HepG2 (cell line): ENCODE results near the gene MINDY1. TPM values are rescaled to one million over a fixed set of nuclear protein-coding genes. Genes with fewer than 3 reads are reported as not detected.

ENCODE experiments used
- CCDC6 ChIP-seq: sonication (generic); formaldehyde crosslinking; IDR thresholded peaks from 2 replicates; pipeline ENCODE4 v1.8.1; 2022; ENCODE audit warnings: mild to moderate bottlenecking, missing genetic modification reagents, moderate library complexity
- ZIK1 ChIP-seq: sonication (generic); formaldehyde crosslinking; IDR thresholded peaks from 2 replicates; pipeline ENCODE4 v1.5.0; 2020; ENCODE audit warnings: mild to moderate bottlenecking, low read depth, missing genetic modification reagents, borderline replicate concordance
- ZNF589 ChIP-seq: sonication (generic); formaldehyde crosslinking; conservative IDR thresholded peaks from 2 replicates; pipeline ENCODE4 v1.8.0; 2022; ENCODE audit warnings: mild to moderate bottlenecking, moderate library complexity, missing genetic modification reagents
- ZNF768 ChIP-seq: sonication (generic); formaldehyde crosslinking; IDR thresholded peaks from 2 replicates; pipeline ENCODE4 v1.4.0; 2020; ENCODE audit warnings: missing genetic modification reagents
- ZNF883 ChIP-seq: sonication (generic); formaldehyde crosslinking; IDR thresholded peaks from 2 replicates; pipeline ENCODE4 v1.5.1; 2020; ENCODE audit warnings: mild to moderate bottlenecking, missing genetic modification reagents; ENCODE audit errors: not compliant biosample characterization
- polyA plus RNA-seq, 8 experiments: library from polyadenylated mRNA; depleted of rRNA in 3 of 8; stranded (reverse) in 7 of 8; unstranded in 1 of 8; fragments of >200 nt; fragmentation: Illumina TruSeq in 4 of 8; extraction: Trizol in 4 of 8; gene quantifications; 2 replicates each; pipeline versions ENCODE4 v1.2.1 to v1.2.3, GENCODE V29; 2011 to 2016; ENCODE audit warnings: low read depth in 4 of 8, missing spikeins in 1 of 8, mixed read lengths in 1 of 8; ENCODE audit not compliant: insufficient read depth in 1 of 8
- total RNA-seq, 5 experiments: library from RNA; depleted of rRNA; stranded (reverse); fragments of >200 nt; fragmentation: Illumina TruSeq; extraction: Trizol; gene quantifications; 2 replicates each; pipeline ENCODE4 v1.2.3, GENCODE V29; 2016; ENCODE audit warnings: low read depth in 1 of 5
- TF ChIP-seq, protein P1 (sequence below): sonication (generic); formaldehyde crosslinking; IDR thresholded peaks from 2 replicates; pipeline ENCODE4; 2020; ENCODE audit warnings: missing genetic modification reagents, mild to moderate bottlenecking, borderline replicate concordance
- TF ChIP-seq, protein P2 (sequence below): sonication (generic); formaldehyde crosslinking; IDR thresholded peaks from 2 replicates; pipeline ENCODE4 v1.5.1; 2020; ENCODE audit warnings: mild to moderate bottlenecking, missing genetic modification reagents, moderate library complexity
- TF ChIP-seq, protein P3 (sequence below): sonication (generic); formaldehyde crosslinking; IDR thresholded peaks from 2 replicates; pipeline ENCODE4 v1.5.0; 2020; ENCODE audit warnings: missing genetic modification reagents
- TF ChIP-seq, protein P4 (sequence below): sonication (generic); formaldehyde crosslinking; IDR thresholded peaks from one replicate; pipeline ENCODE4 v1.5.1; 2020; ENCODE audit warnings: mild to moderate bottlenecking, missing genetic modification reagents; ENCODE audit errors: not compliant biosample characterization
- TF ChIP-seq, protein P5 (sequence below): sonication (generic); formaldehyde crosslinking; IDR thresholded peaks from 2 replicates; pipeline ENCODE4 v1.5.1; 2020; ENCODE audit warnings: missing genetic modification reagents, mild to moderate bottlenecking, borderline replicate concordance

The MINDY1 gene
- total and polyA plus RNA-seq, 2 of the 13 experiments (the other 11 are each of a cell fraction or from before 2014, with no cell fraction given): 11.1 to 15.0 TPM

DNA sequence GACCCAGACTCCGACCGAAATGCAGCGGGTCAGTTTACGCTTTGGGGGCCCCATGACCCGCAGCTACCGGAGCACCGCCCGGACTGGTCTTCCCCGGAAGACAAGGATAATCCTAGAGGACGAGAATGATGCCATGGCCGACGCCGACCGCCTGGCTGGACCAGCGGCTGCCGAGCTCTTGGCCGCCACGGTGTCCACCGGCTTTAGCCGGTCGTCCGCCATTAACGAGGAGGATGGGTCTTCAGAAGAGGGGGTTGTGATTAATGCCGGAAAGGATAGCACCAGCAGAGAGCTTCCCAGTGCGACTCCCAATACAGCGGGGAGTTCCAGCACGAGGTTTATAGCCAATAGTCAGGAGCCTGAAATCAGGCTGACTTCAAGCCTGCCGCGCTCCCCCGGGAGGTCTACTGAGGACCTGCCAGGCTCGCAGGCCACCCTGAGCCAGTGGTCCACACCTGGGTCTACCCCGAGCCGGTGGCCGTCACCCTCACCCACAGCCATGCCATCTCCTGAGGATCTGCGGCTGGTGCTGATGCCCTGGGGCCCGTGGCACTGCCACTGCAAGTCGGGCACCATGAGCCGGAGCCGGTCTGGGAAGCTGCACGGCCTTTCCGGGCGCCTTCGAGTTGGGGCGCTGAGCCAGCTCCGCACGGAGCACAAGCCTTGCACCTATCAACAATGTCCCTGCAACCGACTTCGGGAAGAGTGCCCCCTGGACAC, 41.4 kb upstream of the MINDY1 start (continued):
- TF ChIP-seq, protein P1, sequence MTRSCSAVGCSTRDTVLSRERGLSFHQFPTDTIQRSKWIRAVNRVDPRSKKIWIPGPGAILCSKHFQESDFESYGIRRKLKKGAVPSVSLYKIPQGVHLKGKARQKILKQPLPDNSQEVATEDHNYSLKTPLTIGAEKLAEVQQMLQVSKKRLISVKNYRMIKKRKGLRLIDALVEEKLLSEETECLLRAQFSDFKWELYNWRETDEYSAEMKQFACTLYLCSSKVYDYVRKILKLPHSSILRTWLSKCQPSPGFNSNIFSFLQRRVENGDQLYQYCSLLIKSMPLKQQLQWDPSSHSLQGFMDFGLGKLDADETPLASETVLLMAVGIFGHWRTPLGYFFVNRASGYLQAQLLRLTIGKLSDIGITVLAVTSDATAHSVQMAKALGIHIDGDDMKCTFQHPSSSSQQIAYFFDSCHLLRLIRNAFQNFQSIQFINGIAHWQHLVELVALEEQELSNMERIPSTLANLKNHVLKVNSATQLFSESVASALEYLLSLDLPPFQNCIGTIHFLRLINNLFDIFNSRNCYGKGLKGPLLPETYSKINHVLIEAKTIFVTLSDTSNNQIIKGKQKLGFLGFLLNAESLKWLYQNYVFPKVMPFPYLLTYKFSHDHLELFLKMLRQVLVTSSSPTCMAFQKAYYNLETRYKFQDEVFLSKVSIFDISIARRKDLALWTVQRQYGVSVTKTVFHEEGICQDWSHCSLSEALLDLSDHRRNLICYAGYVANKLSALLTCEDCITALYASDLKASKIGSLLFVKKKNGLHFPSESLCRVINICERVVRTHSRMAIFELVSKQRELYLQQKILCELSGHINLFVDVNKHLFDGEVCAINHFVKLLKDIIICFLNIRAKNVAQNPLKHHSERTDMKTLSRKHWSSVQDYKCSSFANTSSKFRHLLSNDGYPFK (CRISPR knock-in tag): peak; percentile 83; the same call in 1 of the 2 replicates
- TF ChIP-seq ZNF589 (CRISPR knock-in tag) (no peak), ZNF768 (CRISPR knock-in tag) (peak; percentile 64), CCDC6 (CRISPR knock-in tag) (0 out of 2 replicates have a peak, but pooled peaks have one; percentile 42), ZIK1 (CRISPR knock-in tag) (no peak), ZNF883 (CRISPR knock-in tag) (peak; percentile 30)
- TF ChIP-seq, protein P2, sequence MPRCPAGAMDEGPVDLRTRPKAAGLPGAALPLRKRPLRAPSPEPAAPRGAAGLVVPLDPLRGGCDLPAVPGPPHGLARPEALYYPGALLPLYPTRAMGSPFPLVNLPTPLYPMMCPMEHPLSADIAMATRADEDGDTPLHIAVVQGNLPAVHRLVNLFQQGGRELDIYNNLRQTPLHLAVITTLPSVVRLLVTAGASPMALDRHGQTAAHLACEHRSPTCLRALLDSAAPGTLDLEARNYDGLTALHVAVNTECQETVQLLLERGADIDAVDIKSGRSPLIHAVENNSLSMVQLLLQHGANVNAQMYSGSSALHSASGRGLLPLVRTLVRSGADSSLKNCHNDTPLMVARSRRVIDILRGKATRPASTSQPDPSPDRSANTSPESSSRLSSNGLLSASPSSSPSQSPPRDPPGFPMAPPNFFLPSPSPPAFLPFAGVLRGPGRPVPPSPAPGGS (CRISPR knock-in tag): peak; percentile 63; the same call in 1 of the 2 replicates
- TF ChIP-seq, protein P3, sequence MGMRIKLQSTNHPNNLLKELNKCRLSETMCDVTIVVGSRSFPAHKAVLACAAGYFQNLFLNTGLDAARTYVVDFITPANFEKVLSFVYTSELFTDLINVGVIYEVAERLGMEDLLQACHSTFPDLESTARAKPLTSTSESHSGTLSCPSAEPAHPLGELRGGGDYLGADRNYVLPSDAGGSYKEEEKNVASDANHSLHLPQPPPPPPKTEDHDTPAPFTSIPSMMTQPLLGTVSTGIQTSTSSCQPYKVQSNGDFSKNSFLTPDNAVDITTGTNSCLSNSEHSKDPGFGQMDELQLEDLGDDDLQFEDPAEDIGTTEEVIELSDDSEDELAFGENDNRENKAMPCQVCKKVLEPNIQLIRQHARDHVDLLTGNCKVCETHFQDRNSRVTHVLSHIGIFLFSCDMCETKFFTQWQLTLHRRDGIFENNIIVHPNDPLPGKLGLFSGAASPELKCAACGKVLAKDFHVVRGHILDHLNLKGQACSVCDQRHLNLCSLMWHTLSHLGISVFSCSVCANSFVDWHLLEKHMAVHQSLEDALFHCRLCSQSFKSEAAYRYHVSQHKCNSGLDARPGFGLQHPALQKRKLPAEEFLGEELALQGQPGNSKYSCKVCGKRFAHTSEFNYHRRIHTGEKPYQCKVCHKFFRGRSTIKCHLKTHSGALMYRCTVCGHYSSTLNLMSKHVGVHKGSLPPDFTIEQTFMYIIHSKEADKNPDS (CRISPR knock-in tag): 0 out of 2 replicates have a peak, but pooled peaks have one; percentile 44
- TF ChIP-seq, protein P4, sequence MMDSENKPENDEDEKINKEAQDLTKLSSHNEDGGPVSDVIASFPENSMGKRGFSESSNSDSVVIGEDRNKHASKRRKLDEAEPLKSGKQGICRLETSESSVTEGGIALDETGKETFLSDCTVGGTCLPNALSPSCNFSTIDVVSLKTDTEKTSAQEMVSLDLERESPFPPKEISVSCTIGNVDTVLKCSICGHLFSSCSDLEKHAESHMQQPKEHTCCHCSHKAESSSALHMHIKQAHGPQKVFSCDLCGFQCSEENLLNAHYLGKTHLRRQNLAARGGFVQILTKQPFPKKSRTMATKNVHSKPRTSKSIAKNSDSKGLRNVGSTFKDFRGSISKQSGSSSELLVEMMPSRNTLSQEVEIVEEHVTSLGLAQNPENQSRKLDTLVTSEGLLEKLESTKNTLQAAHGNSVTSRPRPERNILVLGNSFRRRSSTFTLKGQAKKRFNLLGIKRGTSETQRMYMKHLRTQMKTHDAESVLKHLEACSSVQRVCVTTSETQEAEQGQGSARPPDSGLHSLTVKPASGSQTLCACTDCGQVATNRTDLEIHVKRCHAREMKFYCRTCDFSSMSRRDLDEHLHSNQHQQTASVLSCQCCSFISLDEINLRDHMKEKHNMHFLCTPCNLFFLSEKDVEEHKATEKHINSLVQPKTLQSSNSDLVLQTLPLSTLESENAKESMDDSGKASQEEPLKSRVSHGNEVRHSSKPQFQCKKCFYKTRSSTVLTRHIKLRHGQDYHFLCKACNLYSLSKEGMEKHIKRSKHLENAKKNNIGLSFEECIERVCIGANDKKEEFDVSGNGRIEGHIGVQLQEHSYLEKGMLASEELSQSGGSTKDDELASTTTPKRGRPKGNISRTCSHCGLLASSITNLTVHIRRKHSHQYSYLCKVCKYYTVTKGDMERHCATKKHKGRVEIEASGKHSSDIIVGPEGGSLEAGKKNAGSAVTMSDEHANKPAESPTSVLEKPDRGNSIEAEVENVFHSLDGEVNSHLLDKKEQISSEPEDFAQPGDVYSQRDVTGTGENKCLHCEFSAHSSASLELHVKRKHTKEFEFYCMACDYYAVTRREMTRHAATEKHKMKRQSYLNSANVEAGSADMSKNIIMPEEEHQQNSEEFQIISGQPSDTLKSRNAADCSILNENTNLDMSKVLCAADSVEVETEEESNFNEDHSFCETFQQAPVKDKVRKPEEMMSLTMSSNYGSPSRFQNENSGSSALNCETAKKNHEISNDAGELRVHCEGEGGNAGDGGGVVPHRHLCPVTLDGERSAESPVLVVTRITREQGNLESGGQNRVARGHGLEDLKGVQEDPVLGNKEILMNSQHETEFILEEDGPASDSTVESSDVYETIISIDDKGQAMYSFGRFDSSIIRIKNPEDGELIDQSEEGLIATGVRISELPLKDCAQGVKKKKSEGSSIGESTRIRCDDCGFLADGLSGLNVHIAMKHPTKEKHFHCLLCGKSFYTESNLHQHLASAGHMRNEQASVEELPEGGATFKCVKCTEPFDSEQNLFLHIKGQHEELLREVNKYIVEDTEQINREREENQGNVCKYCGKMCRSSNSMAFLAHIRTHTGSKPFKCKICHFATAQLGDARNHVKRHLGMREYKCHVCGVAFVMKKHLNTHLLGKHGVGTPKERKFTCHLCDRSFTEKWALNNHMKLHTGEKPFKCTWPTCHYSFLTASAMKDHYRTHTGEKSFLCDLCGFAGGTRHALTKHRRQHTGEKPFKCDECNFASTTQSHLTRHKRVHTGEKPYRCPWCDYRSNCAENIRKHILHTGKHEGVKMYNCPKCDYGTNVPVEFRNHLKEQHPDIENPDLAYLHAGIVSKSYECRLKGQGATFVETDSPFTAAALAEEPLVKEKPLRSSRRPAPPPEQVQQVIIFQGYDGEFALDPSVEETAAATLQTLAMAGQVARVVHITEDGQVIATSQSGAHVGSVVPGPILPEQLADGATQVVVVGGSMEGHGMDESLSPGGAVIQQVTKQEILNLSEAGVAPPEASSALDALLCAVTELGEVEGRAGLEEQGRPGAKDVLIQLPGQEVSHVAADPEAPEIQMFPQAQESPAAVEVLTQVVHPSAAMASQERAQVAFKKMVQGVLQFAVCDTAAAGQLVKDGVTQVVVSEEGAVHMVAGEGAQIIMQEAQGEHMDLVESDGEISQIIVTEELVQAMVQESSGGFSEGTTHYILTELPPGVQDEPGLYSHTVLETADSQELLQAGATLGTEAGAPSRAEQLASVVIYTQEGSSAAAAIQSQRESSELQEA (CRISPR knock-in tag): peak; percentile 12
- TF ChIP-seq, protein P5, sequence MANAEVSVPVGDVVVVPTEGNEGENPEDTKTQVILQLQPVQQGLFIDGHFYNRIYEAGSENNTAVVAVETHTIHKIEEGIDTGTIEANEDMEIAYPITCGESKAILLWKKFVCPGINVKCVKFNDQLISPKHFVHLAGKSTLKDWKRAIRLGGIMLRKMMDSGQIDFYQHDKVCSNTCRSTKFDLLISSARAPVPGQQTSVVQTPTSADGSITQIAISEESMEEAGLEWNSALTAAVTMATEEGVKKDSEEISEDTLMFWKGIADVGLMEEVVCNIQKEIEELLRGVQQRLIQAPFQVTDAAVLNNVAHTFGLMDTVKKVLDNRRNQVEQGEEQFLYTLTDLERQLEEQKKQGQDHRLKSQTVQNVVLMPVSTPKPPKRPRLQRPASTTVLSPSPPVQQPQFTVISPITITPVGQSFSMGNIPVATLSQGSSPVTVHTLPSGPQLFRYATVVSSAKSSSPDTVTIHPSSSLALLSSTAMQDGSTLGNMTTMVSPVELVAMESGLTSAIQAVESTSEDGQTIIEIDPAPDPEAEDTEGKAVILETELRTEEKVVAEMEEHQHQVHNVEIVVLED (CRISPR knock-in tag): no peak; the same call in 1 of the 2 replicates
